ENCODE results near the gene SPOCK1.
A peak's percentile ranks its signal among the peaks of the same experiment; 100 is the strongest.

The SPOCK1 gene

DNA sequence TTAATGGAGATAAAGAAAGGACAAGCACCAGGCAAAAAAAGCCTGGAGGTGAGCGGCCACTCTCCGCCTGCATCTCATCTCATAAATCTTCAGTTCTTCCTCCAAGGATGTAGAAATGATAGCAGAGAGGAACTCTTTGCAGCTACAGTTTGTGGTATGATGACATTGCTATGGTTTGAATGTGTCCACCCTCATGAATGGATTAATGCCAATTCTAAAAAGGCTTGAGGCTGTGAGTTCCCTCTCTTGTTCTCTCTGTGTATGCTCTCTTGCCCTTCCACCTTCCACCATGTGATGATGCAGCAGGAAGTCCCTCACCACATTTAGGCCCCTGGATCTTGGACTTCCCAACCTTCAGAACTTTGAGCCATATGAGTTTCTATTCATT, 126.4 kb downstream of the SPOCK1 start:
- H3K4me3 ChIP-seq = no peak overlapping the region
- H3K27ac ChIP-seq = no peak overlapping the region

DNA sequence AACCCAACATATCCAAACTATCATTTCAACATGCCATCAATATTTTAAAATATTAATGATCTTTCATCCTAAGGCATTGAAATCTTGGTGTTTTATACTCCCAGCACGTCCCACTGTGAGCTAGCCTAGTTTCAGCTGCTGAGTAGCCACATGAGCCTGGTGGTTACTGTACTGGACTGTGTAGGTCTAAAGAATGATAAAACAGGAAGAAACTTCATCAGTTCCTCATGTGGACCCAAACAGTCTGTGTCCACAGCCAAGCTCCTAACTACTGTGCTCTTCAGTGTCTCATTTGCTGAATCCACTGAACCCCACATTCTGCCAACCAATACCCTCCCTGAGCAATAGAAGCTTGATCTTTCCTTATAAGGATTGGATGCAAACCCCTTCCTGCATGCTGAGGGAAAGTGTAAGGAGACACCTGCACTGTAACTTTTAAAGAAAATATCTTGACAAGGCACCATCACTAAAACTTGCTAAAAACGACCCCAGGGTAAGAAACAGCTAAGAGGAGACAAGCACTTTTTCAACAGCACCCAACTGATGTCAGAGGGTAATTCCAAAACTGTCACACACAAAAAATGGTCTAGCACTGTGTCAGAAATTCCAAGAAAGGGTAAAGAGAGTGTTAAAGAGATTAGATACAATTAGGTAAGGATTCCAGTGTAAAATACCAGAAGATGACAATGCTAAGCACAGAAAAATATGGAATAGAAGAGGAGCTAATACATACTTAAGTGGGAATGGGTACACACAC, 126.9 kb downstream of the SPOCK1 start:
- no peak overlapping the region for H3K4me3 ChIP-seq
- H3K27ac ChIP-seq = no peak overlapping the region

DNA sequence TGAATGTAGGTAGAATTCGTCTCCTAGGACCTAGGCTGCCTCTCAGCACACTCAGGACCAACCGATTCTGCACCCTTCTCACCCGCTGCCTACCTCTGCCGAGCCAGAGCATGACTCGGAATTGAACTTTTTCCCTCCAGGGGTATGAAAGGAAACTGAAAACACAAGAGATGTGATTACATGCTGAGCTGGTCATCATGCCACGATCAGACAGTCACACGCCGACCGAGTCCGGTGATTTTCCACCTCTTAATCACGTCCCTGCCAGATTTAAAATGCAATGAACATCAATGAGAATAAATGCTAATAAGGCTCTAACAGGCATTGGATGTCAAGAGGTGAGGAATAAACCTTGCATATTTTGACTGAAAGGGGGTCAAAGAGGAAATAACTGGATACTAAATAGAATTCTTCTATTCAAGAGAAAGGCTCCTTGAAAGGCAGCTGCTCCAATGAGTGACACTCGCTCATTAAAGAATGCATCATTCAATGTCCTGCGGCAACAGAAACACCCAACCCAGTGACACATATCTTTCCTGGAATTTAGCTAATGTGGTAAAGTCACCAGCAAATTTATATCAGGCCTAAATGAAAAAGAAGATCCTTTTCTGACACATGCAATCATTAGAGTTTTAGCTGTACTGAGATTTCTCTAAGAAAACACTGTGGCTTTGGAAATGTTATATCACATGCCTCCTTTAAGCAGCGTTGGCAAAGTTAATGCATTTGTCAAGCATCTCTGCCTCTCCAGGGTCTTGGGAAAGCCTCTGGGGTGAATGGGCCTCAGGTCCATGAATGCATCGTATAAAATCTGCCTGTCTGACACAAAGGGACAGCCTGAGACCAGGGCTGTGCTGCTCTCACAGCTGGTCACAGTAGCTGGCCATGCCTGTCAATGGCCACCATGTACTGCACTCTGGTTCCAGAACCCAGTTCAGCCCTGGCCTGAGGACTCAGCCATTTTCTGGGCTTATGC, 128.7 kb downstream of the SPOCK1 start:
- H3K27ac ChIP-seq = no peak overlapping the region
- H3K4me3 ChIP-seq = no peak overlapping the region

DNA sequence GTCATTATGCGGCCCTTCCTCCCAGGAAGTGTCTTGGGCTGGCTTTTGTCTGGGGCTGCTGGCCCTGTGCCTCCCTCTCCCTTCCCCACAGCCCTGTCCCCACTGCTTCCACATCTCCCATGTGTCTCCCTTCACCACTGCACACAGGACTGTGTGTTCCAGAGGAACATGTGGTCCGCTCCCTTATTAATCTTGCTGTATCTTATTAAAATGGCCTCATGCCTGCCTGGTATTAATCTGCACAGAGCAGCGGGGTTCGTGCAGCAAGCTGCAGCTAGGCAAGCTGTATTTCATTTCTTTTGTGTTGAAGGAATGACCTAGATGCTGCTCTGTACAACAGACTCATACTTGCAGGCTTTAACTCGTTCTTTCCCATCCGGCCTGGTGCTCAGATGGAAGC, 130.5 kb downstream of the SPOCK1 start:
- Histone ChIP-seq H3K27ac (no peak overlapping the region), H3K4me3 (no peak overlapping the region)

DNA sequence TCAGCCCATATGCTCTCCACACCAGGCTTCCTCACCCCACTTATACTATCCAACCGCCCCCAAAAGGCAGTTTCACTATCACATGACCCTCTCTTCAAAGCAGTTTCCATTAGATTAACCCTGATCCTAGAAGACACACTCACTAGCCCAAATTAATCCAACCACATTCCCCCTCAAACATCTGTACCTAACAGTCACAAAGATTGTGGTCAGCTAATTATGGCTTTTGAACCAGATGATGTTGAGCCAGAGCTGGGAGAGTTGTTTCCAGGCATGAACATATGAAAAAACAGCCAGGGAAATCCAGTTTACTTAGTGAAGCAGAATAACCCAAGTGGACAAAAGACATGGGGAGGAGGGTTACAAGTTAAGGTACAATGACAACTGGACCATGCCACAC, 131.2 kb downstream of the SPOCK1 start:
- H3K4me3 ChIP-seq = no peak overlapping the region
- H3K27ac ChIP-seq = peak overlapping the region in 1 of 21 experiments; percentile 21

DNA sequence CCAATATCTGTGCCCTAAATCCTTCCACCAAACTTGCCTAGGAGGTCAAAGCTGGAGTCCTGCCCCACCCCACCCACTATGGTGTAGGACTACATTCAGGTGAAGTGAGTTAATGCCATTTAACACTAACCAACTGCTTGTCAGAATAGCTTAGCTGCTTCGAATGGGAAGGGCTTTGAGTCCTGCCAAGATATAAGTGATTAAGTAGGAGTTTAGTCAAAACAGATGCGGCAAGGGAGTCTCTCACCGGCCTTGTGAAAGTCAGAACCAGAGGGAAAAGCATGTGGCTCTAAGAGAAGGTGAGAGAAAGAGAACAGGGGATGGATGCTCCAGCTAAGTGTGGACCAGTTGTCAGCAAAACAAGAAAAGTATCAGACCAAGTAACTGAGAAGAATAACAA, 132.6 kb downstream of the SPOCK1 start:
- no peak overlapping the region for H3K4me3 ChIP-seq
- H3K27ac ChIP-seq = no peak overlapping the region

DNA sequence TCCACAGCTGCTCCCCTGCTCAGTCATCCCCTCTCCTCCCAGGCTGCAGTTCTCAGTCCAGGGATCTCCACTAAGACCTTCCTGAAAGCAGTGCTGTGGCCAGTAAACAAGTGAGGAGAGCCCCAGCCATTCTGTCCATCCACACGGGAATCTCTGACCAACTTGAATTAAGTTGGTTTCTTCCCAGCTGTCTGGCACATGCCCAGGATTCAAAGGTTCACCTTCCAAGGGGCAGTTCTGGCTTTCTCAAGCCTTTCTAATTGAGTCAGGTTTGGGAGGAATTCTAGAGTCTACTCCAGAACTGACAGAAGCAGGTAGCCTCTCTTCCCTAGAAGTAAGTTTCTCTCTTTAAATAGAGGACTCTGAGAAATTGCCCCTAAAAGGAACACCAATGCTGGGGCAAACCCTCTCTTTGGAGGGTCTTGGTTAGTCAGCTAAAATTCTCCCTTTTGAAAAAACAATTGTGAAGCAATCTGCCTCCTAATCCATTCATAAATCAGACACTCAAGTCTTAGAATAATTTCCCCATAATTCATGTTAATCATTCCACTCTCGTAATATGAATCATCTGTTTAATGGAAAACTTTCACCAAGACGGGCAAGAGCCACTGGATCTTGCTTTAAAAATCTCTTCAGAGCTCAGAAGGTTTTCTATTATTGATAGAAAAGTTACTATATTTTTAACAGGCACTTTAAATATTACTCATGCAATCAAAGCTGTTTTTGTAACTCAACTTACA, 133.8 kb downstream of the SPOCK1 start:
- Histone ChIP-seq H3K27ac (peak overlapping the region in 1 of 21 experiments; percentile 10), H3K4me3 (no peak overlapping the region)

DNA sequence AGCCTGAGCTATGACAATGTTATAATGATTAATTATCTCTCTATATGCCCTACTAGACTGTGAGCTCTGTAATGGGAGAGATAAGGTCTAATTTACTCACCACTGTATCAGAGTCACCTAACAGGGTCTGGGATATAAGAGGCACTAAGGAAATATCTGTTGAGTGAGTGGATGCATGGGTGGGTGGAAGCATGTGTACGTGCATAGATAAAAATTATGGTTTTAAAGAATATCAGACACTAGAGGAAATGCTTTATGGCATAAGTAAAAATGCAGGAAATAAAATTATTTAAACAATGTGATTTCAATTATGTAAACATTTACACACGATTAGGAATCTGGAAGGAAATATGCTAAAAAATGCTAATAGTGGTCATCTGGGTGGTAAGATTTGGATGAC, 137.8 kb downstream of the SPOCK1 start:
- H3K27ac ChIP-seq = no peak overlapping the region
- H3K4me3 ChIP-seq = no peak overlapping the region

DNA sequence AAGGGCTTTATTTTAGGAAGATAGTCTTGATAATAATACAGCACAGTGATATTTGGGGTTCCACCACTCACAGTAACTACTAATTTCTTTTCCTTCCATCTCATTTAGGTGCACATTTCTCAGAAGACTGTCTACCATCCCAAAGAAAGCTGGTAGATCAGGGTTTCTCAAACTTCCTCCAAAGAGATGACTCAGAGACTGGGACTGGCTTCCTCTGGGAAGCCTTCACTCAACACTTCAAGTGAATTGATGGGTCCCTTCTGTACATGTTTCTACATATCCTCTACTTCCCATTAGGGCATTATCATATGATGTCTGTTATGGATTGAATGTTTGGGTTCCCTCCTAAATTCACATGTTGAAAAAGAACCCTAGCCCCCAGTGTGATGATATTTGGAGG, 138.5 kb downstream of the SPOCK1 start:
- H3K4me3 ChIP-seq = no peak overlapping the region
- no peak overlapping the region for H3K27ac ChIP-seq

DNA sequence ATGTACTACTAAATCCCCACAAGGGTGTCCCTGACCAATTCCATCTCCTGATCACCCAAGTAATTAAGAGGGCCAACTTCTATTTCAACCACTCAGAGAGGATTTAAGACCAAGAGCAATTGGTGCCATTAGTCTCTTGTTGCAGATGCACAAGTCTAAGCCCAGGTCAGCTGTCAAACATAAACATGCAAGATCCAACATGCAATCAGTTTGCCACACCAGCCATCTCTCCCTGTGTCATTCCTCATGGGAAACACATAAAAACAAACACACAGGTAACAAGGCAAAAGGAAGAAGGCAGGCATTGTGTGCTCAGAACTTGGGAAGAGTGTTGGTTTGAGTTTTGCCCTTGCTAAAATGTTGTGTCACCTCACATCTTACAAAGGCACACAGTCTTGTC, 139.2 kb downstream of the SPOCK1 start:
- H3K4me3 ChIP-seq = no peak overlapping the region
- H3K27ac ChIP-seq = no peak overlapping the region

DNA sequence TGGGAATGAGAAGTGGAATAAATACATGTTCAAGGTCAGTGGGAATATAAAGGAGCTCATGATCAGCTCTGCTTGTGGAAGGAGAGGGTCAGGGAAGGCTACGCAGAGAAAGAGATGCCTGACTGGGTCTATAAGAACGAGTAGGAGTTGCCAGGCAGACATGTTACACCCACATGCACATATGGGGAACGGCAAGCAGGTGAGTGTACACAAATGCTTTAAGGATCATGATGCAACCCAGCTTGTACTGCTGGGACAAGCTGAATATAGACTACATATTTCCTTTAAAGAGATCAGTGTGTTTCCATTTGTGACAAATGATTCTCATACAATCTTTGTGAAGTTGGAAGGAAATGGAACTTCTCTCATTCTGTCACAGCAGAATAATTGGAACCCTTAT, 141.7 kb downstream of the SPOCK1 start:
- H3K27ac ChIP-seq = no peak overlapping the region
- no peak overlapping the region for H3K4me3 ChIP-seq

DNA sequence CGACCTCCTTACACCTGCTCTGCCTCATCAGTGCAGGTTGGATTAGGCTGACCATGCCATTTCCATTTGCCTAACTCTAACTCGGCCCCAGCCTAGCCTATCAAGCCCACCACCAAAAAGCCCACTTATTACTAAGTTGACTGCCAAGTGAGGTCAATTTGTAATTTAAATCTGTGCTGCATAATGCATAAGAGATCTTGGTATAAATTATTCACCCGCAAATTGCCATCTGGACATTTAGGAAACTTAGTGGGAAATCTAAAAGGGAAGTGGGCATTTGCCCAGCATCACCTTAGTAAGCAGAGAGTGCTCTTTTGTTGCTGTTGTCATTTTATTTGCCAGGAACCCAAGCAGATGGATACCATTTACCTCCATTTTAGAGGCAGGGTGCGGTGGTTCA, 143.0 kb downstream of the SPOCK1 start:
- Histone ChIP-seq H3K27ac (no peak overlapping the region), H3K4me3 (no peak overlapping the region)

DNA sequence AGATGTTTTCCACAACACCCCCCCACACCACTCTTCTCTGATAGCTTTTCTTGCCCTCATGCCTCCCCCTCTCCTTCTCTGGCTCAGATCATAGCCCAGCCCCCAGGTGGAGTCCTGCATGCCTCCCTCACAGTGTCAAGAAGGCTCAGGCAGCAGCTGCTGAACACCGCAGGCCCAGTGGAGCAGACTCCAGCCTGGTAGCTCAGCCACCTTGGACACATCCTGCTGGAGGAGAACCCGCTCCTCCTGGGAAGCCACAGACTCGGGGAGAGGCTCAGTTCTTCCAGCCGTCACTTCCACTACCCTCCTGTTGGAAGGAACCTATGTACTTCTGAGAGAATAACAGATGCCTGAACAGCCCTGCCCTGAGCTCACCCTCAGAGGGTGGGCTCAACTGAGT, 143.4 kb downstream of the SPOCK1 start:
- Histone ChIP-seq H3K27ac (no peak overlapping the region), H3K4me3 (no peak overlapping the region)

DNA sequence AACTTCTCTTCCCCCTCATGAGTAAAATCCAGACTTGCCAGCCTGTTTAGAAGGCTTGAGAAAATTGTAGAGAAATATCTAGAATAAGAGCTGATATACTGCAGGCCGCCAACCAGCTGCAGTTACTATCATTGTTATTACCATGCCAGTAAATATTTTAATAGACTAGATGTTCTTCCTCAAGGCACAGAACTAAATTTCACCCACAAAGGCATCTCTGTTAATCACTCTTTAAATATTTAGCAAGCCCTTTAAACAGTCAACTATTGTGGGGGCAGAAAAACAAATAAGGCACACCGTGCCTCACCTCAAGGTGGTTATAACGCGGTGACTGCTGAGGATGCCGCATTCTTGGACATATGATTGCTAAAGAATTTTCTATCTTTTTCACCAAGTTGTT, 147.0 kb downstream of the SPOCK1 start:
- H3K4me3 ChIP-seq = no peak overlapping the region

DNA sequence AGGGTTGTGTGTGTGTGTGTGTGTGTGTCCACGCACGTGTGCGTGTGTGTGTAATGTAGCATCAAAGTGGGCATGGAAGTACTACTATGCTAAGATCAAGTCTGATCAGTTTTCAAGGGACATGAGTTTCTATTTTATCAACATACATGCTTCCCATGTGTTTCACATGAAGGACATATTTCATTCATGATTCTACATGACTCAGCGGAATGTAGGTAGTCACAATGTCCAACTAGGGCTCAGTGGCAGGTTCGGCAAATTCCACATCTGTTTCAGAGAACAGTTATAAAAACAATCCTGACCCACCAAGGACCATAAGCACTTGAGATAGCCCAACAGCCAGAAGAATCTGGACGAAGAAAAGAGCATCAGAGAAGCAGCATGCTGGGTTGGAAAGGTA, 148.3 kb downstream of the SPOCK1 start:
- Histone ChIP-seq H3K27ac (no peak overlapping the region), H3K4me3 (no peak overlapping the region)

More for the DNA sequence above, 147.0 kb downstream of the SPOCK1 start:
- H3K27ac ChIP-seq = no peak overlapping the region

DNA sequence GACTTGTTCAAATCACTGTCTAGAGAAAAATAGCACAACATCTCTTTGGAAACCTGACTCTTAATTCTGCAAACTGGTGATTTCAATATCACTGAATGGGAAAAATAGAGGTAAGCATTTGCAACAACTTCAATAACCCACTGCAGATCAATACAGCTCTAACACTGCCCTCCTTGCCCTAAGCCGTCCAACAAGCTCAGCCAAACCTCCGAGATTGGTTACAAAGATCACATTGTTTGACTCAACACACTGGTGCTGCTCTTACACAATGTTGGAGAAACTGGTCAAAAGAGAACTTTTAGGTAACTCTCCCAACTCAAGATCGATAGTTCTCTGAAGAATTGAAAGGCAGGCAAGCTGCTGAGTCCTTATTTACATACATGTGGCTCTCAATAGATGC, 150.4 kb downstream of the SPOCK1 start:
- Histone ChIP-seq H3K4me3 (no peak overlapping the region), H3K27ac (no peak overlapping the region)

DNA sequence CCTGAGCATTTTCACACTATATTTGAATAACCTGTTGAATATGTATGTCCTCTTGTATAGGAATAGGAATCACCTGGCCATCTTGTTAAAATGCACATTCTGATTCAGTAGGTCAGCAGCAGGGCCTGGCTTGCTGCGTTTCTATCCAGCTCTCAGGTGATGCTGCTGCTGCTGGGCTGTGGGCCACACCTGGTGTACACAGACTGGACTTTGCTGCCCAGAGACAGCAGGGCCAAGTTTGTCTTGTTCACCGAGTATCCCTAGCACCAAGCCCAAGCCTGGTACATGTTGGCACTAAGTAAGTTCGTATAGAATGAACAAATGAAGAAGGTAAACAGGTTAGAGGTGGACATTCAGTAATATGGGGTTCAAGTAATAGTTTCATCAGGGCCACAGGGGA, 151.3 kb downstream of the SPOCK1 start:
- Histone ChIP-seq H3K27ac (no peak overlapping the region), H3K4me3 (no peak overlapping the region)

DNA sequence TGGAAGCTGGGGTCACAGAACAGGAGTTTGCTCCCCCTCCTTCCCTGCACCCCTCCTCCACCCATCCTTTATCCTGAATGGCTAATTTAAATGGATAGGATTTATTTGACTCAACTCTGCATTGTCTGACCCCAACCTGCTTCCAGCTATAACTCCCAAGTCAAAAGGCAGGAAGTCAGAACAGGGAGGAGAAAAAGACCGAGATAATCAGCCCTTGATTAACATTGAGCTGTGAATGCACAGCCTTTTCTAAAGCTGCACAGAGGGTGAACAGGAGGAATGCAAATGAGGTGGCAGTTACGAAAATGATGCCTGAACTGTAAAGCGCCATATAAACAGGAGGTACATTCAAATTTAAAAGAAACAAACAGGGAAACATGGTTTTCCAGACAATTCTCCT, 152.8 kb downstream of the SPOCK1 start:
- no peak overlapping the region for H3K4me3 ChIP-seq
- no peak overlapping the region for H3K27ac ChIP-seq

DNA sequence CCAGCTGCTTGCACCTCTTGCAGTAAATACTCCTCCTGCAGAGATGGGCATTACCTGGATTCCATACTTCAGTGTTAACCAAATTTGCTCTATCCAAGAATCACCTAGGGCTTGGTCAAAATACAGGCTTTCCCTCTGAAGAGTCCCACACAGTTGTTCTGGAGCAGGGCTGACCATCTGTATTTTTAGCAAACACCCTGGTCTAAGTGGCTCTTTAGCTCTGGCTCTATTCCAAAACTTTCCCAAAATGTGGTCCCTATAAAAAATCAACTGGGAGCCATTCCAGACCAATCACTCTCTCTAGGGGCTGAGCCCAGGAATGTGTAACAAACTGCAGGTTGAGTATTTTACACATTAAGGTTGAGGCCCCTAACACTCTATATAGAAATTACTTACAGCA, 153.7 kb downstream of the SPOCK1 start:
- no peak overlapping the region for H3K4me3 ChIP-seq
- H3K27ac ChIP-seq = no peak overlapping the region

DNA sequence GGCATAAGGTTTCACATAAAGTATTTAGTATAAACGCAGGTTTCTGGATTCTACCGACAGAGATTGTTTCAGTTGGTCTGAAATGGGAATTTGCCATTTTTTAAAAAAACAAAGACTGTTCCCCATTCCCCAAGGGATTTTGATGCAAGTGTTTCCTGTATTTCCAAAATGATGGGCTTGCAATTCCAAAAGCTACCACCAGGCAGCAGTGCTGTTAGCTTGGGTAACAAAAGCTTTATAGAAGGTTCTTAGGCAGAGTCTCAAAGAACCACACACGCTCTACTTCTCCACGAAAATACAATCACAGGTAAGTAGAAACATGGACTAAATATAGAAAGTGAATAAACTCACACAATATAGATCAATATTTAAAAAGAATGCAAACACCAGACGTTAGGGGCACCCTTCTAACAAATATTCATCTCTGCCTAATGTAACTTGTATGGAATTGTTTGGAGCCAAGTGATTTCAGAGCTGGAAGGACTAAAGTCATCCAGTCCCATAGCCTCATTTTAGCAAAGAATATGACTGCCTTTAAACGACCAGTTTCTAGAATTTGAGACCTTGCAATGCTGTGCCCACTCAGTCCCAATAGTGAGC, 154.3 kb downstream of the SPOCK1 start:
- H3K4me3 ChIP-seq = no peak overlapping the region

More for the DNA sequence above, 154.3 kb downstream of the SPOCK1 start:
- H3K27ac ChIP-seq = no peak overlapping the region
